ENCODE measurements around the gene PXMP4. TPM values are rescaled to one million over a fixed set of nuclear protein-coding genes. Genes with fewer than 3 reads are reported as not detected.

PXMP4 gene
- total and polyA plus RNA-seq, 9 of the 15 experiments (the other 6 are each of a cell fraction or from before 2014, with no cell fraction given), result 4.8 to 29.1 (median 6.8) TPM

DNA sequence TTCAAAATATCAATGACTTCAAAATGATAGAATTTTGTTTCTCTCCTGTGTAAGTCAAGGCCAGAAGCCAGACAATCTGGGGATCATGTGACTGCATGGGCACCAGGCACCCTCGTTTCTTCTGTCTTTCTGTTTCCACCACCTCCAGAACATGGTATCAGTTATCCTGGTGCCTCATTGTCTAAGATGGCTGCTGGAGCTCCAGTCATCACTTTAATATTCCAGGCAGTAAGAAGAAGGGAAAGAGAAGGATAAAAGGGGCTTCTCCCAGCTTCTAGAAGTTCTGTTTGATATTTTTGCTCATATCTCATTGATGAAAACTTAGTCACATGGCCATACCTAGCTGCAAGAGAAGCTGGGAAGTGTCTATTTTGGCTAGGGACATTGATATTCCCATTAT lies 37.3 kb upstream of the PXMP4 start (continued):
- TF ChIP-seq ESRRB (CRISPR knock-in tag; IDR thresholded peaks at IDR 0.05; ENCODE audit: borderline replicate concordance) (no peak), FOXJ2 (tag; IDR thresholded peaks at IDR 0.05) (no peak), SMARCC2 (IDR thresholded peaks at IDR 0.05; ENCODE audit: low read depth) (no peak), ZNF830 (CRISPR knock-in tag; IDR thresholded peaks at IDR 0.05) (no peak), NR2C2 (CRISPR knock-in tag; IDR thresholded peaks at IDR 0.05) (no peak), NR2C2 (tag; IDR thresholded peaks at IDR 0.05) (no peak), ARID1B (IDR thresholded peaks at IDR 0.05) (no peak), BCOR (IDR thresholded peaks at IDR 0.05) (0 out of 2 replicates have a peak, but pooled peaks have one; percentile 43), ZNF589 (CRISPR knock-in tag; IDR thresholded peaks at IDR 0.05; ENCODE audit: low read depth) (no peak), ZC3H8 (IDR thresholded peaks at IDR 0.05) (no peak), CBFA2T3 (IDR thresholded peaks at IDR 0.05) (no peak), ZNF699 (CRISPR knock-in tag; IDR thresholded peaks at IDR 0.05; ENCODE audit: insufficient replicate concordance) (no peak), XRCC3 (IDR thresholded peaks at IDR 0.05) (0 out of 2 replicates have a peak, but pooled peaks have one; percentile 12), SAP30 (IDR thresholded peaks at IDR 0.05; ENCODE audit: borderline replicate concordance, insufficient read depth, low read depth, low read length, poor library complexity, severe bottlenecking) (no peak)
- TF ChIP-seq, protein P1, sequence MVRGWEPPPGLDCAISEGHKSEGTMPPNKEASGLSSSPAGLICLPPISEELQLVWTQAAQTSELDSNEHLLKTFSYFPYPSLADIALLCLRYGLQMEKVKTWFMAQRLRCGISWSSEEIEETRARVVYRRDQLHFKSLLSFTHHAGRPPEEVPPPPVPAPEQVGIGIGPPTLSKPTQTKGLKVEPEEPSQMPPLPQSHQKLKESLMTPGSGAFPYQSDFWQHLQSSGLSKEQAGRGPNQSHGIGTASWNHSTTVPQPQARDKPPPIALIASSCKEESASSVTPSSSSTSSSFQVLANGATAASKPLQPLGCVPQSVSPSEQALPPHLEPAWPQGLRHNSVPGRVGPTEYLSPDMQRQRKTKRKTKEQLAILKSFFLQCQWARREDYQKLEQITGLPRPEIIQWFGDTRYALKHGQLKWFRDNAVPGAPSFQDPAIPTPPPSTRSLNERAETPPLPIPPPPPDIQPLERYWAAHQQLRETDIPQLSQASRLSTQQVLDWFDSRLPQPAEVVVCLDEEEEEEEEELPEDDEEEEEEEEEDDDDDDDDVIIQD (CRISPR knock-in tag; IDR thresholded peaks at IDR 0.05), result no peak
